ENCODE measurements around the gene IL18R1.
A peak's percentile ranks its signal among the peaks of the same experiment; 100 is the strongest.

IL18R1 gene

GRCh38 chr2:102346381-102347130 lies 9.0 kb upstream of the IL18R1 start:
- H3K27me3 Mint-ChIP-seq (ENCODE audit: low read depth): no peaks in the 10 kb centered on the region
- no peaks in the 10 kb centered on the region for H3K9me3 Mint-ChIP-seq
- H3K27ac Mint-ChIP-seq: no peak overlapping the region
- no peaks in the 10 kb centered on the region for H3K4me1 Mint-ChIP-seq
- no peaks in the 10 kb centered on the region for H3K36me3 Mint-ChIP-seq (ENCODE audit: low read depth)
- H3K4me3 Mint-ChIP-seq: no peak overlapping the region
- TF ChIP-seq CTCF (IDR thresholded peaks at IDR 0.05; ENCODE audit: unreplicated experiment in 3 of 3): no peak

GRCh38 chr2:102350137-102350793 lies 5.3 kb upstream of the IL18R1 start:
- H3K9me3 Mint-ChIP-seq: no peaks in the 10 kb centered on the region
- TF ChIP-seq CTCF (IDR thresholded peaks at IDR 0.05; ENCODE audit: unreplicated experiment in 3 of 3): no peak
- H3K27me3 Mint-ChIP-seq (ENCODE audit: low read depth): peaks cover 4% of the 10 kb centered on the region
- H3K36me3 Mint-ChIP-seq (ENCODE audit: low read depth): no peaks in the 10 kb centered on the region
- no peak overlapping the region for H3K27ac Mint-ChIP-seq
- H3K4me3 Mint-ChIP-seq: no peak overlapping the region
- no peaks in the 10 kb centered on the region for H3K4me1 Mint-ChIP-seq

- Mint-ChIP-seq H3K9me3 (no peaks in the 10 kb centered on the region), H3K27me3 (ENCODE audit: low read depth) (peaks cover 11% of the 10 kb centered on the region), H3K36me3 (ENCODE audit: low read depth) (no peaks in the 10 kb centered on the region), H3K4me1 (no peaks in the 10 kb centered on the region), H3K4me3 (peak overlapping the region; percentile 85 to 93 (median 91)), H3K27ac (no peak overlapping the region)
- no peak for TF ChIP-seq CTCF (IDR thresholded peaks at IDR 0.05; ENCODE audit: unreplicated experiment in 3 of 3)
Observed at GRCh38 chr2:102356381-102356712, 751 bp downstream of the IL18R1 start.

GRCh38 chr2:102356741-102357140 lies 1.1 kb downstream of the IL18R1 start:
- Mint-ChIP-seq H3K36me3 (ENCODE audit: low read depth) (no peaks in the 10 kb centered on the region), H3K4me1 (no peaks in the 10 kb centered on the region), H3K4me3 (peak overlapping the region; percentile 85 to 93 (median 91)), H3K9me3 (no peaks in the 10 kb centered on the region), H3K27ac (no peak overlapping the region), H3K27me3 (ENCODE audit: low read depth) (peaks cover 11% of the 10 kb centered on the region)
- no peak for TF ChIP-seq CTCF (IDR thresholded peaks at IDR 0.05; ENCODE audit: unreplicated experiment in 3 of 3)

- H3K27ac Mint-ChIP-seq: no peak overlapping the region
- H3K4me1 Mint-ChIP-seq: no peaks in the 10 kb centered on the region
- no peak overlapping the region for H3K4me3 Mint-ChIP-seq
- no peak for TF ChIP-seq CTCF (IDR thresholded peaks at IDR 0.05; ENCODE audit: unreplicated experiment in 3 of 3)
- H3K27me3 Mint-ChIP-seq (ENCODE audit: low read depth): peaks cover 11% of the 10 kb centered on the region
- H3K36me3 Mint-ChIP-seq (ENCODE audit: low read depth): no peaks in the 10 kb centered on the region
- H3K9me3 Mint-ChIP-seq: no peaks in the 10 kb centered on the region
Observed at GRCh38 chr2:102357937-102358336, 2.3 kb downstream of the IL18R1 start.

- Mint-ChIP-seq H3K4me3 (no peak overlapping the region), H3K36me3 (ENCODE audit: low read depth) (no peaks in the 10 kb centered on the region), H3K27ac (no peak overlapping the region), H3K27me3 (ENCODE audit: low read depth) (peaks cover 11% of the 10 kb centered on the region), H3K9me3 (no peaks in the 10 kb centered on the region), H3K4me1 (no peaks in the 10 kb centered on the region)
- TF ChIP-seq CTCF (IDR thresholded peaks at IDR 0.05; ENCODE audit: unreplicated experiment in 3 of 3): no peak
Observed at GRCh38 chr2:102358496-102358895, 2.9 kb downstream of the IL18R1 start.
